Measurements from ENCODE around the gene PRKCA.
"Not testable (repeated sequence)": the region's sequence is repeated elsewhere in the genome, so short reads cannot be mapped to it uniquely, and the experiment has no call there.

PRKCA gene

GRCh38 chr17:66713533-66714042 is 411.2 kb downstream of the PRKCA start:
- DNase-seq (ENCODE audit: low read depth in 2 of 2), result no peak

GRCh38 chr17:66714046-66715023 is 411.9 kb downstream of the PRKCA start:
- DNase-seq (ENCODE audit: low read depth in 2 of 2), result no peak

GRCh38 chr17:66715076-66715675 is 412.8 kb downstream of the PRKCA start:
- DNase-seq (ENCODE audit: low read depth in 2 of 2), result no peak

GRCh38 chr17:66715745-66716156 is 413.3 kb downstream of the PRKCA start:
- DNase-seq (ENCODE audit: low read depth in 2 of 2), result no peak

GRCh38 chr17:66716236-66717026 is 414.0 kb downstream of the PRKCA start:
- DNase-seq (ENCODE audit: low read depth in 2 of 2), result no peak

- DNase-seq (ENCODE audit: low read depth in 2 of 2), result no peak
Observed at GRCh38 chr17:66717641-66718058, 415.2 kb downstream of the PRKCA start.

- no peak for DNase-seq (ENCODE audit: low read depth in 2 of 2)
Observed at GRCh38 chr17:66720027-66720426, 417.6 kb downstream of the PRKCA start.

- DNase-seq (ENCODE audit: low read depth in 2 of 2), result no peak
Observed at GRCh38 chr17:66720567-66720966, 418.2 kb downstream of the PRKCA start.

GRCh38 chr17:66722341-66722740 is 419.9 kb downstream of the PRKCA start:
- no peak for DNase-seq (ENCODE audit: low read depth in 2 of 2)

- DNase-seq (ENCODE audit: low read depth in 2 of 2), result no peak
Observed at GRCh38 chr17:66724581-66725341, 422.3 kb downstream of the PRKCA start.

- DNase-seq (ENCODE audit: low read depth in 2 of 2), result not testable (repeated sequence)
Observed at GRCh38 chr17:66725438-66725837, 423.0 kb downstream of the PRKCA start.

- no peak for DNase-seq (ENCODE audit: low read depth in 2 of 2)
Observed at GRCh38 chr17:66725956-66726355, 423.5 kb downstream of the PRKCA start.

- DNase-seq (ENCODE audit: low read depth in 2 of 2), result no peak
Observed at GRCh38 chr17:66726371-66726770, 424.0 kb downstream of the PRKCA start.

- no peak for DNase-seq (ENCODE audit: low read depth in 2 of 2)
Observed at GRCh38 chr17:66726846-66727245, 424.4 kb downstream of the PRKCA start.

- no peak for DNase-seq (ENCODE audit: low read depth in 2 of 2)
Observed at GRCh38 chr17:66727634-66728570, 425.5 kb downstream of the PRKCA start.

GRCh38 chr17:66730461-66730923 is 428.1 kb downstream of the PRKCA start:
- DNase-seq (ENCODE audit: low read depth in 2 of 2), result no peak

- DNase-seq (ENCODE audit: low read depth in 2 of 2), result no peak
Observed at GRCh38 chr17:66733759-66734158, 431.3 kb downstream of the PRKCA start.

GRCh38 chr17:66734186-66734943 is 432.0 kb downstream of the PRKCA start:
- DNase-seq (ENCODE audit: low read depth in 2 of 2), result no peak

- no peak for DNase-seq (ENCODE audit: low read depth in 2 of 2)
Observed at GRCh38 chr17:66737524-66737923, 435.1 kb downstream of the PRKCA start.
